ENCODE data around the gene PDLIM5. TPM values are rescaled to one million over a fixed set of nuclear protein-coding genes. Genes with fewer than 3 reads are reported as not detected.

Gene PDLIM5
- total RNA-seq, 1 donor from 2014 or later: 60.7 TPM

- no peak overlapping the region for H3K27ac Mint-ChIP-seq
These were observed 35.4 kb upstream of the PDLIM5 start for GRCh38 chr4:94416335-94416734.

GRCh38 chr4:94416981-94417380, 34.8 kb upstream of the PDLIM5 start:
- no peak overlapping the region for H3K4me3 Mint-ChIP-seq
- H3K36me3 Mint-ChIP-seq: no peaks in the 10 kb centered on the region
- DNase-seq (ENCODE audit: low spot score in 2 of 2, unreplicated experiment in 2 of 2): no peak
- no peak for TF ChIP-seq CTCF (IDR thresholded peaks at IDR 0.05; ENCODE audit: unreplicated experiment)
- H3K9me3 Mint-ChIP-seq: peaks cover 31% of the 10 kb centered on the region
- H3K27me3 Mint-ChIP-seq (ENCODE audit: low read depth): peaks cover 7% of the 10 kb centered on the region
- H3K4me1 Mint-ChIP-seq: peaks cover 35% of the 10 kb centered on the region
- no peak overlapping the region for H3K27ac Mint-ChIP-seq

More at GRCh38 chr4:94416335-94416734, 35.4 kb upstream of the PDLIM5 start:
- H3K4me1 Mint-ChIP-seq: peaks cover 37% of the 10 kb centered on the region
- no peak for TF ChIP-seq CTCF (IDR thresholded peaks at IDR 0.05; ENCODE audit: unreplicated experiment)
- H3K36me3 Mint-ChIP-seq: no peaks in the 10 kb centered on the region
- H3K9me3 Mint-ChIP-seq: peaks cover 30% of the 10 kb centered on the region
- peaks cover 7% of the 10 kb centered on the region for H3K27me3 Mint-ChIP-seq (ENCODE audit: low read depth)
- no peak overlapping the region for H3K4me3 Mint-ChIP-seq
- DNase-seq (ENCODE audit: low spot score in 2 of 2, unreplicated experiment in 2 of 2): no peak

GRCh38 chr4:94419549-94419948, 32.2 kb upstream of the PDLIM5 start:
- Mint-ChIP-seq H3K4me1 (peaks cover 11% of the 10 kb centered on the region), H3K27ac (no peak overlapping the region), H3K4me3 (no peak overlapping the region), H3K36me3 (peaks cover 12% of the 10 kb centered on the region), H3K27me3 (ENCODE audit: low read depth) (peaks cover 7% of the 10 kb centered on the region), H3K9me3 (peaks cover 57% of the 10 kb centered on the region)
- no peak for DNase-seq (ENCODE audit: low spot score in 2 of 2, unreplicated experiment in 2 of 2)
- no peak for TF ChIP-seq CTCF (IDR thresholded peaks at IDR 0.05; ENCODE audit: unreplicated experiment)

- Mint-ChIP-seq H3K36me3 (peaks cover 12% of the 10 kb centered on the region), H3K27ac (no peak overlapping the region), H3K27me3 (ENCODE audit: low read depth) (peaks cover 7% of the 10 kb centered on the region), H3K9me3 (peaks cover 61% of the 10 kb centered on the region), H3K4me3 (no peak overlapping the region), H3K4me1 (peaks cover 11% of the 10 kb centered on the region)
- no peak for TF ChIP-seq CTCF (IDR thresholded peaks at IDR 0.05; ENCODE audit: unreplicated experiment)
- no peak for DNase-seq (ENCODE audit: low spot score in 2 of 2, unreplicated experiment in 2 of 2)
These were observed 31.8 kb upstream of the PDLIM5 start for GRCh38 chr4:94419956-94420355.

- no peak for DNase-seq (ENCODE audit: low spot score in 2 of 2, unreplicated experiment in 2 of 2)
- Mint-ChIP-seq H3K4me1 (peaks cover 11% of the 10 kb centered on the region), H3K4me3 (no peak overlapping the region), H3K27me3 (ENCODE audit: low read depth) (peaks cover 7% of the 10 kb centered on the region), H3K27ac (no peak overlapping the region), H3K9me3 (peaks cover 64% of the 10 kb centered on the region), H3K36me3 (peaks cover 13% of the 10 kb centered on the region)
- TF ChIP-seq CTCF (IDR thresholded peaks at IDR 0.05; ENCODE audit: unreplicated experiment): no peak
These were observed 31.4 kb upstream of the PDLIM5 start for GRCh38 chr4:94420356-94420755.

- DNase-seq (ENCODE audit: low spot score in 2 of 2, unreplicated experiment in 2 of 2): no peak
- no peak for TF ChIP-seq CTCF (IDR thresholded peaks at IDR 0.05; ENCODE audit: unreplicated experiment)
- peaks cover 55% of the 10 kb centered on the region for H3K9me3 Mint-ChIP-seq
- H3K4me1 Mint-ChIP-seq: peaks cover 12% of the 10 kb centered on the region
- H3K27me3 Mint-ChIP-seq (ENCODE audit: low read depth): no peaks in the 10 kb centered on the region
- H3K36me3 Mint-ChIP-seq: peaks cover 18% of the 10 kb centered on the region
- H3K27ac Mint-ChIP-seq: no peak overlapping the region
- no peak overlapping the region for H3K4me3 Mint-ChIP-seq
These were observed 25.0 kb upstream of the PDLIM5 start for GRCh38 chr4:94426783-94427182.

Measured in mesothelial cell of epicardium (in vitro differentiated cells).